ENCODE data around the gene P2RX2.

DNA sequence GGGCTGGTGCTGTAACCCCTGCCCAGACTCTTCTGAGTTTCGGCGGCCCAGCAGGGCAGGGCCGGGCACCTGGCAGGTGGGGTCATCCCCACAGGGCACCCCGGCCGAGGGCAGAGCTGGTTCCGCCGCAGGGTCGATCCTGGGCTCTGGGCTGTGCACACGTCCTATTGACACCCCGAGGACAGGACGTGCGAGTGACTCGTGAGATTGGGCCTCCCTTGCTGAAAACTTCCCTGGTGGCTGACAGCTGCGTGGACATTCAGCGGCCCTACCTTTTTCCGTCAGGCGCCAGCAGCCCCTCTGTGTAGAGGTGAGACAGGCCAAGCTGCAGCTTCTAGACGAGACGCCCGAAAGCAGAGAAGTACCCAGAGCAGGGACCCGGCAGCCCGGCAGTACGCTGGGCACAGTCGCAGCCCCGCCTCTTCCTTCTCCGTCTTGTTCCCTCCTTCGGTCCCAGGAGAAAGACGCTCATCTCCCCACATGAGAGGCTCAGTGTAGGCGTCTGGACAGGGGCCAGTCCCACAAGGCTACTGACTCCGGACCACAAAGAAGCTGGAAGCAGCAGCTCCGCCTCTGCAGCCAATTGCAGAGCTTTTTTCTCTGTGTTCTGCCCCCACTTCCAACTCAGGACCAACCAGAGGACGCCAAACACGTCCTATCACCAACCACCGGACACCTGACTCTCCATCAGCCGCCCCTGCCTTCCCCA is 8.4 kb upstream of the P2RX2 start, which contains the start of gene LRCOL1:
- TF ChIP-seq, protein P1, sequence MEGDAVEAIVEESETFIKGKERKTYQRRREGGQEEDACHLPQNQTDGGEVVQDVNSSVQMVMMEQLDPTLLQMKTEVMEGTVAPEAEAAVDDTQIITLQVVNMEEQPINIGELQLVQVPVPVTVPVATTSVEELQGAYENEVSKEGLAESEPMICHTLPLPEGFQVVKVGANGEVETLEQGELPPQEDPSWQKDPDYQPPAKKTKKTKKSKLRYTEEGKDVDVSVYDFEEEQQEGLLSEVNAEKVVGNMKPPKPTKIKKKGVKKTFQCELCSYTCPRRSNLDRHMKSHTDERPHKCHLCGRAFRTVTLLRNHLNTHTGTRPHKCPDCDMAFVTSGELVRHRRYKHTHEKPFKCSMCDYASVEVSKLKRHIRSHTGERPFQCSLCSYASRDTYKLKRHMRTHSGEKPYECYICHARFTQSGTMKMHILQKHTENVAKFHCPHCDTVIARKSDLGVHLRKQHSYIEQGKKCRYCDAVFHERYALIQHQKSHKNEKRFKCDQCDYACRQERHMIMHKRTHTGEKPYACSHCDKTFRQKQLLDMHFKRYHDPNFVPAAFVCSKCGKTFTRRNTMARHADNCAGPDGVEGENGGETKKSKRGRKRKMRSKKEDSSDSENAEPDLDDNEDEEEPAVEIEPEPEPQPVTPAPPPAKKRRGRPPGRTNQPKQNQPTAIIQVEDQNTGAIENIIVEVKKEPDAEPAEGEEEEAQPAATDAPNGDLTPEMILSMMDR (IDR thresholded peaks at IDR 0.05; ENCODE audit: poor library complexity) = no peak
- TF ChIP-seq EZH2phosphoT487 (IDR thresholded peaks at IDR 0.05; ENCODE audit: low read depth, severe bottlenecking, unreplicated experiment) = no peak

Measured in hepatocyte (in vitro differentiated cells).